ENCODE data around the gene RNF130.

RNF130 gene

DNA sequence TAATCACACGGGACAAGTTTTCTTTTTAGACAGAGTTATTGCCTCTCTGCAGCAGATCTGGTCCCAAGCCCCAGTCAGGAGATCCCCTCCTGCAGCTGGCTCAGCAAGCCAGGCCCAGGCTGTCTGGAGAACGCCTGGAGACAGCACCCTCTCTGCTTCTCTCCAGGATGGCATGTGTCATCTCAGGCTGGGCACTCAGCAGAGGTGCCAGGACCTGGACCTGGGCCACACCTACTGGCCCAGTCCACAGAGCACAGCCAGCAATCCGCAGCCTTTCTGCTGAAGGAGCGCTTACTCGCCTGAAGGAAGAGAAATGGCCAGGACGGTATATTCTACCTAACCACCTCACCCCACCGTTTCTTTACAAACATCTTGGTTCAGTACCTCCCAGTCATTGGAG is 159.2 kb downstream of the RNF130 start:
- H3K36me3 ChIP-seq (ENCODE audit: control insufficient read depth in 4 of 4, insufficient read depth in 4 of 4, low read length in 3 of 4), result no peaks in the 10 kb centered on the region
- POLR2A ChIA-PET, result no interaction called here
- no peak for DNase-seq
- CTCF ChIA-PET, result interaction anchor here (1.1 to 1.7 kb wide), 3 partner anchors 9 to 180 kb away, joined by 3 to 4 read pairs (median 3); no protein-coding TSS in a partner anchor
- H3K27me3 ChIP-seq (replicated peaks in 2 of 5; ENCODE audit: control insufficient read depth in 4 of 5, insufficient read depth in 5 of 5, low read length in 4 of 5), result no peaks in the 10 kb centered on the region
- 57% methylated on average over 3 of the region's 7 CpGs for WGBS (ENCODE audit: insufficient coverage)
- no peaks in the 10 kb centered on the region for H3K9me3 ChIP-seq (ENCODE audit: control extremely low read depth in 1 of 5, control insufficient read depth in 4 of 5, insufficient read depth in 2 of 5, low read depth in 1 of 5, low read length in 4 of 5)
- no peak overlapping the region for H3K27ac ChIP-seq (ENCODE audit: insufficient read depth in 1 of 2, low read depth in 1 of 2, low read length in 2 of 2, poor library complexity in 1 of 2, severe bottlenecking in 2 of 2)
- no peak overlapping the region for H3K4me3 ChIP-seq (ENCODE audit: control insufficient read depth in 1 of 7, extremely low read depth in 1 of 7, insufficient read depth in 4 of 7, low read depth in 2 of 7, low read length in 6 of 7)
- H3K4me1 ChIP-seq (ENCODE audit: control extremely low read depth in 1 of 4, control insufficient read depth in 4 of 4, insufficient read depth in 4 of 4, low read length in 3 of 4), result peaks cover 0 to 12% (median 6%) of the 10 kb centered on the region in 4 experiments

DNA sequence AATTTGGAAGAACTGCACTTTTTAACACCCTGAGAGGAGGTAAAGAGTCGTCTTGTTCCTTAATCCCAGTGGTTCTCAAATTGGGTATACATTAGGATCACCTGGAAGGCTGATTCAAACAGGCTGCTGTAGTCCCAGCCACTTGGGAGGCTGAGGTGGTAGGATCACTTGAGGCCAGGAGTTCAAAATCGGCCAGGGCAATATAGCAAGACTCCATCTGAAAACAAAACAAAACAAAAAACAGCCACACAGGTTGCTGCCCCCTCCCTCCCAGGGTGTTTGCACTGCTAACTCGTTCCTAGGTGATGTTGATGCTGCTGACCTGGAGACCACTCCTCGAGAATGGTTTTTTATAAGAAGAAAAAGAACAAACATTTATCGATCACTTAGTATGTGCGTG is 162.3 kb downstream of the RNF130 start:
- WGBS (ENCODE audit: insufficient coverage), result 96% methylated on average over 5 of the region's 6 CpGs
- Histone ChIP-seq H3K4me3 (ENCODE audit: control insufficient read depth in 1 of 7, extremely low read depth in 1 of 7, insufficient read depth in 4 of 7, low read depth in 2 of 7, low read length in 6 of 7) (no peak overlapping the region), H3K9me3 (ENCODE audit: control extremely low read depth in 1 of 5, control insufficient read depth in 4 of 5, insufficient read depth in 2 of 5, low read depth in 1 of 5, low read length in 4 of 5) (no peaks in the 10 kb centered on the region), H3K27ac (ENCODE audit: insufficient read depth in 1 of 2, low read depth in 1 of 2, low read length in 2 of 2, poor library complexity in 1 of 2, severe bottlenecking in 2 of 2) (no peak overlapping the region), H3K4me1 (ENCODE audit: control extremely low read depth in 1 of 4, control insufficient read depth in 4 of 4, insufficient read depth in 4 of 4, low read length in 3 of 4) (peaks cover 0 to 32% (median 28%) of the 10 kb centered on the region in 4 experiments), H3K36me3 (ENCODE audit: control insufficient read depth in 4 of 4, insufficient read depth in 4 of 4, low read length in 3 of 4) (peaks cover 0 to 10% (median 3%) of the 10 kb centered on the region in 4 experiments), H3K27me3 (replicated peaks in 2 of 5; ENCODE audit: control insufficient read depth in 4 of 5, insufficient read depth in 5 of 5, low read length in 4 of 5) (no peaks in the 10 kb centered on the region)
- CTCF ChIA-PET, result no interaction called here
- DNase-seq, result no peak
- POLR2A ChIA-PET, result no interaction called here

DNA sequence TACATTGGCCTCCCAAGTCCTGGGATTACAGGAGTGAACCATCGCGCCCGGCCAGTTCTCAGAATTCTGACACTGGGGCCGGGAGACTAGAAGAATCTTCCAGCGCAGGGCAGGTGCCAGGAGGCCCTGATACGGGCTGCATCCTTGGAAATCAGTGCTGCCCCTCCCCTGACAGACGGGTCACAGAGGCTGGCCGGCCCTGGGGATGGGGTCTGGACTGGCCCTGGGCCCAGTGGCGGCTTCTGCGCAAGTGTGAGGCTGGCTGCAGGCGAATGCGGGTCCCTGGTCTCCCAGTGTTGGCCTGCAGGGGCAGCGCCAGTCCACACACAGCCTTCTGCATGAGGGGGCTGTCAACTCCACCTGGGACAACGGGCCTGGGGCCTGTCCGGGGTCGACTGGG is 163.0 kb downstream of the RNF130 start:
- H3K4me3 ChIP-seq (ENCODE audit: control insufficient read depth in 1 of 7, extremely low read depth in 1 of 7, insufficient read depth in 4 of 7, low read depth in 2 of 7, low read length in 6 of 7), result peak overlapping the region in 2 of 7 experiments; percentile 77 to 82
- WGBS (ENCODE audit: insufficient coverage), result 92% methylated on average over 15 of the region's 16 CpGs
- H3K9me3 ChIP-seq (ENCODE audit: control extremely low read depth in 1 of 5, control insufficient read depth in 4 of 5, insufficient read depth in 2 of 5, low read depth in 1 of 5, low read length in 4 of 5), result no peaks in the 10 kb centered on the region
- no peaks in the 10 kb centered on the region for H3K27me3 ChIP-seq (replicated peaks in 2 of 5; ENCODE audit: control insufficient read depth in 4 of 5, insufficient read depth in 5 of 5, low read length in 4 of 5)
- POLR2A ChIA-PET, result no interaction called here
- CTCF ChIA-PET, result interaction anchor here (0.6 to 1.1 kb wide), 6 partner anchors 13 to 183 kb away, joined by 3 to 5 read pairs (median 3); no protein-coding TSS in a partner anchor
- peak; percentile 16 to 23 (median 17) for DNase-seq
- no peak overlapping the region for H3K27ac ChIP-seq (ENCODE audit: insufficient read depth in 1 of 2, low read depth in 1 of 2, low read length in 2 of 2, poor library complexity in 1 of 2, severe bottlenecking in 2 of 2)
- H3K4me1 ChIP-seq (ENCODE audit: control extremely low read depth in 1 of 4, control insufficient read depth in 4 of 4, insufficient read depth in 4 of 4, low read length in 3 of 4), result peaks cover 0 to 32% (median 25%) of the 10 kb centered on the region in 4 experiments
- H3K36me3 ChIP-seq (ENCODE audit: control insufficient read depth in 4 of 4, insufficient read depth in 4 of 4, low read length in 3 of 4), result peaks cover 3 to 15% (median 8%) of the 10 kb centered on the region in 4 experiments

DNA sequence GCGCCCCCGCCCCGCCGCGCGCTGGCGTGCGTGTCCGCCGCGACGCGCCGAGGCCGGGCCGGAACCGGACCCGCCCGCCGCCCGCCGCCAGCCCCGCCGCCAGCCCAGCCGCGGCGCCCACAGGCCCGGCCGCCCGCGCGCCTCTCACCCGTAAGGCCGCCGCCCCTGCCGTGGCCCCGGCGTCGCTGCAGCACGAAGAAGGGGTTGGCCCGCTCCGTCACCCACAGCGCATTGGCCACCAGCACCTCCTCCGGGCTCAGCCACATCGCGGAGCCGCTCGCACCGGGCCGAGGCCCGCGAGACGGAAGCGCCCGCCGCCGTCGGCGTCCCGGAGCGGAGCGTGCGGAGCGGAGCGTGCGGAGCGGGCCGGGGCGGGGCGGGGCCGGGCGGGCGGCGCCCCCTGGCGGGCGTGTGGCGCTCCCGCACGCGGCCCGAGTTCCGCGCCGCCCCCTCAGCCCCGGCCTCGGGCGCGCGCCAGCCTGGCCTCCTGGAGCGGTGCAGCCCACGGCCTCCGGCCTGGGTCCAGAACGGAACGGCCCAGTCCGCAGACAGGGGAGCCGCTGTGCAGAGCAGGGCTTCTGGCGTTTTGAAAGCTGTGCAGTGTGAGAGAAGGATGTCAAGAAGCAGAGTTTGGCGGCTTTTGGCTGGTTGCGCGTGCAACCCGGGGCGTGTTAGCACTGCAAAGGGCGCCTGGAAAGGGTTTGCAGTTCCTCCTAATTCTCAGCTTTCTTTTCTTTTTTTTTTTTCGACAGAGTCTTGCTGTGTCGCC is 163.8 kb downstream of the RNF130 start, which contains the start of gene TBC1D9B:
TBC1D9B (minus strand) TSS at position 342 of the 769 bp plus-strand sequence; CDS start at position 266, 76 bp downstream.
- no peaks in the 10 kb centered on the region for H3K9me3 ChIP-seq (ENCODE audit: control extremely low read depth in 1 of 5, control insufficient read depth in 4 of 5, insufficient read depth in 2 of 5, low read depth in 1 of 5, low read length in 4 of 5)
- peak; percentile 61 to 81 (median 77) for DNase-seq
- no peak within 1 kb of the TSS for H3K27ac ChIP-seq (ENCODE audit: insufficient read depth in 1 of 2, low read depth in 1 of 2, low read length in 2 of 2, poor library complexity in 1 of 2, severe bottlenecking in 2 of 2)
- ChIA-PET CTCF (interaction anchor here (0.8 to 1.7 kb wide), 7 partner anchors 14 to 184 kb away, joined by 3 to 8 read pairs (median 4); no protein-coding TSS in a partner anchor), POLR2A (no interaction called here)
- H3K4me3 ChIP-seq (ENCODE audit: control insufficient read depth in 1 of 7, extremely low read depth in 1 of 7, insufficient read depth in 4 of 7, low read depth in 2 of 7, low read length in 6 of 7), result peak within 1 kb of the TSS; percentile 52 to 82 (median 74)
- H3K36me3 ChIP-seq (ENCODE audit: control insufficient read depth in 4 of 4, insufficient read depth in 4 of 4, low read length in 3 of 4), result peaks cover 7 to 22% (median 14%) of the 10 kb centered on the region in 4 experiments
- peaks cover 0 to 32% (median 25%) of the 10 kb centered on the region in 4 experiments for H3K4me1 ChIP-seq (ENCODE audit: control extremely low read depth in 1 of 4, control insufficient read depth in 4 of 4, insufficient read depth in 4 of 4, low read length in 3 of 4)
- no peaks in the 10 kb centered on the region for H3K27me3 ChIP-seq (replicated peaks in 2 of 5; ENCODE audit: control insufficient read depth in 4 of 5, insufficient read depth in 5 of 5, low read length in 4 of 5)
- WGBS (ENCODE audit: insufficient coverage), result 0% methylated on average over 73 of the region's 105 CpGs

GRCh38 chr5:179906795-179907555 is 164.6 kb downstream of the RNF130 start:
- H3K27ac ChIP-seq (ENCODE audit: insufficient read depth in 1 of 2, low read depth in 1 of 2, low read length in 2 of 2, poor library complexity in 1 of 2, severe bottlenecking in 2 of 2), result no peak overlapping the region
- DNase-seq, result peak; percentile 14 to 49 (median 36)
- H3K9me3 ChIP-seq (ENCODE audit: control extremely low read depth in 1 of 5, control insufficient read depth in 4 of 5, insufficient read depth in 2 of 5, low read depth in 1 of 5, low read length in 4 of 5), result no peaks in the 10 kb centered on the region
- peaks cover 0 to 32% (median 25%) of the 10 kb centered on the region in 4 experiments for H3K4me1 ChIP-seq (ENCODE audit: control extremely low read depth in 1 of 4, control insufficient read depth in 4 of 4, insufficient read depth in 4 of 4, low read length in 3 of 4)
- whole genome bisulfite sequencing (ENCODE audit: insufficient coverage), result 18% methylated on average over 50 of the region's 50 CpGs
- POLR2A ChIA-PET, result no interaction called here
- H3K36me3 ChIP-seq (ENCODE audit: control insufficient read depth in 4 of 4, insufficient read depth in 4 of 4, low read length in 3 of 4), result peaks cover 7 to 30% (median 17%) of the 10 kb centered on the region in 4 experiments
- H3K4me3 ChIP-seq (ENCODE audit: control insufficient read depth in 1 of 7, extremely low read depth in 1 of 7, insufficient read depth in 4 of 7, low read depth in 2 of 7, low read length in 6 of 7), result peak overlapping the region; percentile 32 to 81 (median 74)
- no peaks in the 10 kb centered on the region for H3K27me3 ChIP-seq (replicated peaks in 2 of 5; ENCODE audit: control insufficient read depth in 4 of 5, insufficient read depth in 5 of 5, low read length in 4 of 5)
- CTCF ChIA-PET, result interaction anchor here (0.6 to 1.9 kb wide), 9 partner anchors 9 to 143 kb away, joined by 3 to 8 read pairs (median 3); no protein-coding TSS in a partner anchor

DNA sequence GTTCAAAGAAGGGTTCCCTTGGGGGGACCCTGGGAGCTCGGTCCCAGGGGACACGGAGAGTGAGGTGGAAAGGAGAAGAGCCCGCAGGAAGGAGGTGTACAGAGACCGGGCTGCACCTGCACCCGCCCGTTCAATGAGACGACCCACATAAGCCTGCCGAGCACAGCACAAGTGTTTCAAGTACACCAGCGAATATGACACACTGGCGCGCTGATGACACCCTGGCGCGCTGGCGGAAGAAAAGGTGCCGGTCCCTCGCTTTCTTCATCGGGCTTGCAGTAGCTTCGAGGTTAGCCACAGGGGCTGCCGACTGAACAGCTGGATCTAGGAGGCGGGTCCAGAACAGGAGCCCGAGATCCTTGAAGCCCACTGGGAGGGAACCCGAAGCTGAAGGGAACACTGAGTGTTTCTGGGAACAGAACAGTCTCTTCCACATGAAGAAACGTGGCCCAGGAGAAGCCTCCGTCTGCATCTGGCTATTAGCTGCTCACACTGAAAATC is 165.2 kb downstream of the RNF130 start:
- CTCF ChIA-PET, result interaction anchor here (0.6 to 1.9 kb wide), 10 partner anchors 10 to 142 kb away, joined by 3 to 8 read pairs (median 3); no protein-coding TSS in a partner anchor
- no peaks in the 10 kb centered on the region for H3K9me3 ChIP-seq (ENCODE audit: control extremely low read depth in 1 of 5, control insufficient read depth in 4 of 5, insufficient read depth in 2 of 5, low read depth in 1 of 5, low read length in 4 of 5)
- POLR2A ChIA-PET, result no interaction called here
- DNase-seq, result no peak
- no peak overlapping the region for H3K27ac ChIP-seq (ENCODE audit: insufficient read depth in 1 of 2, low read depth in 1 of 2, low read length in 2 of 2, poor library complexity in 1 of 2, severe bottlenecking in 2 of 2)
- WGBS (ENCODE audit: insufficient coverage), result 95% methylated on average over 24 of the region's 24 CpGs
- peaks cover 0 to 32% (median 25%) of the 10 kb centered on the region in 4 experiments for H3K4me1 ChIP-seq (ENCODE audit: control extremely low read depth in 1 of 4, control insufficient read depth in 4 of 4, insufficient read depth in 4 of 4, low read length in 3 of 4)
- H3K27me3 ChIP-seq (replicated peaks in 2 of 5; ENCODE audit: control insufficient read depth in 4 of 5, insufficient read depth in 5 of 5, low read length in 4 of 5), result no peaks in the 10 kb centered on the region
- H3K36me3 ChIP-seq (ENCODE audit: control insufficient read depth in 4 of 4, insufficient read depth in 4 of 4, low read length in 3 of 4), result peaks cover 7 to 32% (median 19%) of the 10 kb centered on the region in 4 experiments
- H3K4me3 ChIP-seq (ENCODE audit: control insufficient read depth in 1 of 7, extremely low read depth in 1 of 7, insufficient read depth in 4 of 7, low read depth in 2 of 7, low read length in 6 of 7), result peak overlapping the region in 4 of 7 experiments; percentile 64 to 81 (median 78)

Data from common myeloid progenitor, CD34-positive (primary cell).